Activated CD8-positive, alpha-beta memory T cell treated with anti-CD3 and anti-CD28 coated beads, Interleukin-2, amount 10 ng/mL, durations not matched to agents 7 days and 5 days (primary cell): ENCODE data around the gene JAKMIP1. TPM values are rescaled to one million over a fixed set of nuclear protein-coding genes. Genes with fewer than 3 reads are reported as not detected.
"Not testable (repeated sequence)": the region's sequence is repeated elsewhere in the genome, so short reads cannot be mapped to it uniquely, and the experiment has no call there.

ENCODE experiments used
- ATAC-seq: fragments of 150-1000 bp; cut with Tn5 transposase; one replicate; pipeline ENCODE4 v1.10.0; 2021; ENCODE audit warnings: moderate library complexity
- CTCF ChIA-PET: fragments of 350-600 bp; sonication (Branson Sonifier 250); formaldehyde crosslinking; loops from one replicate; lab custom pipeline; 2021; ENCODE audit warnings: antibody characterized with exemption; lab: Charles Lee
- DNase-seq: peaks from one replicate; pipeline ENCODE4 v3.0.0-alpha.2; 2020
- H3K27ac Mint-ChIP-seq: one replicate; pipeline ENCODE4 v1.8.0; 2021; ENCODE audit warnings: mild to moderate bottlenecking, mixed read lengths
- H3K27me3 Mint-ChIP-seq: one replicate; pipeline ENCODE4 v1.8.0; 2021; ENCODE audit warnings: mixed read lengths
- H3K36me3 Mint-ChIP-seq: one replicate; pipeline ENCODE4 v1.8.0; 2021; ENCODE audit warnings: mild to moderate bottlenecking, mixed read lengths
- H3K4me1 Mint-ChIP-seq: one replicate; pipeline ENCODE4 v1.8.0; 2021; ENCODE audit warnings: mixed read lengths
- H3K4me3 Mint-ChIP-seq: one replicate; pipeline ENCODE4 v1.8.0; 2021; ENCODE audit warnings: mild to moderate bottlenecking, moderate library complexity, mixed read lengths
- H3K9me3 Mint-ChIP-seq: one replicate; pipeline ENCODE4 v1.8.0; 2022; ENCODE audit warnings: low read depth, mixed read lengths
- total RNA-seq, 2 experiments: library from RNA; stranded (reverse); gene quantifications; one replicate each; pipeline ENCODE4 v1.2.3, GENCODE V29; 2021

The JAKMIP1 gene
- total RNA-seq, 2 experiments from 2014 or later = 41.7 to 57.8 TPM

GRCh38 chr4:6224735-6225134 is 24.4 kb upstream of the JAKMIP1 start:
- CTCF ChIA-PET = interaction anchor here (0.9 to 1.5 kb wide), 4 partner anchors 26 to 109 kb away, joined by 3 to 4 read pairs (median 3); no protein-coding TSS in a partner anchor
- no peaks in the 10 kb centered on the region for H3K4me1 Mint-ChIP-seq
- peaks cover 54% of the 10 kb centered on the region for H3K27me3 Mint-ChIP-seq
- H3K36me3 Mint-ChIP-seq = peaks cover 3% of the 10 kb centered on the region
- DNase-seq = no peak
- H3K4me3 Mint-ChIP-seq = no peak overlapping the region
- no peak overlapping the region for H3K27ac Mint-ChIP-seq
- no peaks in the 10 kb centered on the region for H3K9me3 Mint-ChIP-seq
- ATAC-seq = no peak

- DNase-seq = no peak
- H3K4me3 Mint-ChIP-seq = no peak overlapping the region
- no peaks in the 10 kb centered on the region for H3K4me1 Mint-ChIP-seq
- no peak overlapping the region for H3K27ac Mint-ChIP-seq
- H3K27me3 Mint-ChIP-seq = peaks cover 65% of the 10 kb centered on the region
- CTCF ChIA-PET = no interaction called here
- H3K36me3 Mint-ChIP-seq = peaks cover 3% of the 10 kb centered on the region
- ATAC-seq = no peak
- H3K9me3 Mint-ChIP-seq = no peaks in the 10 kb centered on the region
These were observed 22.5 kb upstream of the JAKMIP1 start for GRCh38 chr4:6222761-6223292.

DNA sequence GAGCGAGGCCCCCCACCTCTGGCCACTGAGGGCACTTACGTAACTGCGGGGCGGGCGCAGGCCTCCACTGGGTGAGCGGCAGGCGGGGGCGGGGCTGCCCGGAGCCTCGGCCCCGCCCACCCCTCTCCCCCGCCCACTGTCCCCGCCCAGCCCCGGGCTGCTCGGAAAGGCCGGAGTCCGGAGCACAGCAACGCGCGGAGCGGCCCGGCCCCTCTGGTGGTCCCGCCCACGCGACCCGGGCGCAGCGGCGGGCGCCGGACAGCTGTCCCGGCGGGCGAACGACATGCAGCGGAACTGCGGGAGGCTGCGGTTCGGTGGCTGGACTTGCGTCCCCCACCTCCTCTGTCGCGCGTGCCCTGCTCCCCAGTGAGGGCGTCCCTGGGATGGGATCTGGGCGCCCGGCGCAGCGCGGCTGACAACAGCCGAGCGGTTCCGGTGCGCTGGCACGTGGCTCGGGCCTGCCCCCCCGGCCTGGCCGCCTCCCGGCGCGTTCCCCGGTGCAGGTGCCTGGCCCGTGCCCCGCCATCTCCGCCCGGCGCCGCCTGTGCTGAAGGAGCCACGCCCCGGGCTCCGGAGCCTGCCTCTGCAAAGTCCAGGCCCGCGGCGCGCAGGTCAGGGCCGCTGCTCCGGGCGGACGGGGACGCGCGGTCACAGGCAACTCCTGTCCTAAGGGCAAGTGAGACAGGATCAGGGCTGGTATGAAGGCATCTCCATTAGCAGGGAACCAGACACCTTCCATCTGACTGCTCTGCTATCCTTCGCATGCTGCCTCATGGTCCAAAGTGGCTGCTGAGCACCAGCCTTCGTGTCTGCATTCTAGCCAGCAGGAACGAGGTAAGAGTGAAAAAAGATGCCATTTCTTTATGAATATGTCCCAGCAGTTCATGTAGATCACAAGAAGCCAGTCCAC is 21.8 kb upstream of the JAKMIP1 start:
- no peaks in the 10 kb centered on the region for H3K4me1 Mint-ChIP-seq

GRCh38 chr4:6221301-6221850 is 21.0 kb upstream of the JAKMIP1 start:
- ATAC-seq (no peak), DNase-seq (no peak)
- no peak overlapping the region for H3K4me3 Mint-ChIP-seq
- no peaks in the 10 kb centered on the region for H3K4me1 Mint-ChIP-seq
- peaks cover 79% of the 10 kb centered on the region for H3K27me3 Mint-ChIP-seq
- peaks cover 6% of the 10 kb centered on the region for H3K36me3 Mint-ChIP-seq
- CTCF ChIA-PET = interaction anchor here (0.9 to 1.9 kb wide), 4 partner anchors 19 to 109 kb away, joined by 3 to 6 read pairs (median 4); no protein-coding TSS in a partner anchor
- H3K9me3 Mint-ChIP-seq = no peaks in the 10 kb centered on the region
- H3K27ac Mint-ChIP-seq = no peak overlapping the region

More for the DNA sequence above, 21.8 kb upstream of the JAKMIP1 start:
- H3K9me3 Mint-ChIP-seq = no peaks in the 10 kb centered on the region
- H3K27me3 Mint-ChIP-seq = peaks cover 72% of the 10 kb centered on the region
- DNase-seq = no peak
- CTCF ChIA-PET = interaction anchor here (1.3 kb wide), 1 partner anchor 88 kb away, joined by 5 read pairs; no protein-coding TSS in a partner anchor
- H3K27ac Mint-ChIP-seq = no peak overlapping the region
- H3K4me3 Mint-ChIP-seq = no peak overlapping the region
- peak; percentile 53 for ATAC-seq
- peaks cover 3% of the 10 kb centered on the region for H3K36me3 Mint-ChIP-seq

- Mint-ChIP-seq H3K4me1 (no peaks in the 10 kb centered on the region), H3K36me3 (peaks cover 6% of the 10 kb centered on the region), H3K27me3 (peaks cover 66% of the 10 kb centered on the region), H3K4me3 (no peak overlapping the region), H3K9me3 (no peaks in the 10 kb centered on the region), H3K27ac (no peak overlapping the region)
- DNase-seq (no peak), ATAC-seq (no peak)
- CTCF ChIA-PET = interaction anchor here (0.6 to 1.5 kb wide), 3 partner anchors 15 to 44 kb away, joined by 3 read pairs; no protein-coding TSS in a partner anchor
These were observed 17.5 kb upstream of the JAKMIP1 start for GRCh38 chr4:6217716-6218381.

GRCh38 chr4:6216588-6216987 is 16.2 kb upstream of the JAKMIP1 start:
- H3K4me3 Mint-ChIP-seq = no peak overlapping the region
- no peak for ATAC-seq
- DNase-seq = no peak

DNA sequence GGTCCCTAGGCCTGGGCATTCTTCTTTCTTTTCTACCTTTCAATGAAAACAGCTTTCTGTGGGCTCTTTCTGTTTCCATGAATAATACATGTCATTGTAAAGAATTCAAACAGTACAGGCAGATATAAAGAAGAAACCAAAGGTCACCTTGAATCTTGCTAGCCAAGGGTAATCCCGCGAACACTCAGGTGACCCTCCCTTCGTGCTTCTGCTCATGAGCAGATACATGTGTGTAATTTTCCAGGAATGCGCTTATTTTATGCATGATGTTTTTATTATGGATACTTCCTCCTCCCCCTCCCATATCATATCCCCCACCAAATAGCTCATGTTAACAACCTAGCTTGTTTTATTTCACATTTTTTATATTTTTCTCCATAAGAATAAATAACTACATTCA is 9.6 kb upstream of the JAKMIP1 start:
- CTCF ChIA-PET = interaction anchor here (1.0 kb wide), 2 partner anchors 40 to 110 kb away, joined by 3 to 5 read pairs; no protein-coding TSS in a partner anchor
- ATAC-seq (no peak), DNase-seq (peak; percentile 27)
- H3K36me3 Mint-ChIP-seq = no peaks in the 10 kb centered on the region
- no peaks in the 10 kb centered on the region for H3K4me1 Mint-ChIP-seq
- no peak overlapping the region for H3K27ac Mint-ChIP-seq
- peaks cover 30% of the 10 kb centered on the region for H3K27me3 Mint-ChIP-seq
- no peak overlapping the region for H3K4me3 Mint-ChIP-seq
- no peaks in the 10 kb centered on the region for H3K9me3 Mint-ChIP-seq

More at GRCh38 chr4:6216588-6216987, 16.2 kb upstream of the JAKMIP1 start:
- CTCF ChIA-PET = interaction anchor here (0.8 kb wide), 1 partner anchor 111 kb away, joined by 4 read pairs; no protein-coding TSS in a partner anchor
- Mint-ChIP-seq H3K9me3 (no peaks in the 10 kb centered on the region), H3K36me3 (peaks cover 3% of the 10 kb centered on the region), H3K4me1 (no peaks in the 10 kb centered on the region), H3K27me3 (peaks cover 60% of the 10 kb centered on the region), H3K27ac (no peak overlapping the region)

DNA sequence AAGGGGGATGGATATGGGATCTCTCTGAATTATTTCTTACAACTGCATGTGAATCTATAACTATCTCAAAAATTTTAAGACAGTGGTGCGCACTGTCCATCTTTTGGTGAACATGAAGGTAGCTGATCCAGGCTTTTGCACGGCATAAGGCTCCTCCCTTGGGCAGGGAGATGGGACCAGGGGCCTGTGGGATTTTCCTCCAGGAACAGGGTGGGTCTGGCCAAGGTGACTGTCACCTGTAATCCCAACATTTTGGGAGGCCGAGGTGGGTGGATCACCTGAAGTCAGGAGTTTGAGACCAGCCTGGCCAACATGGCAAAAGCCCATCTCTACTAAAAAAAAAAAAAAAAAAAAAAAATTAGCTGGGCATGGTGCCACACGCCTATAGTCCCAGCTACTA is 8.9 kb upstream of the JAKMIP1 start:
- not testable (repeated sequence) for H3K27ac Mint-ChIP-seq, ATAC-seq, H3K4me1 Mint-ChIP-seq, H3K4me3 Mint-ChIP-seq, H3K9me3 Mint-ChIP-seq, H3K36me3 Mint-ChIP-seq
- peaks cover 27% of the 10 kb centered on the region for H3K27me3 Mint-ChIP-seq
- peak; percentile 28 for DNase-seq
- CTCF ChIA-PET = interaction anchor here (0.7 to 1.0 kb wide), 3 partner anchors 41 to 111 kb away, joined by 3 to 5 read pairs (median 4); no protein-coding TSS in a partner anchor

DNA sequence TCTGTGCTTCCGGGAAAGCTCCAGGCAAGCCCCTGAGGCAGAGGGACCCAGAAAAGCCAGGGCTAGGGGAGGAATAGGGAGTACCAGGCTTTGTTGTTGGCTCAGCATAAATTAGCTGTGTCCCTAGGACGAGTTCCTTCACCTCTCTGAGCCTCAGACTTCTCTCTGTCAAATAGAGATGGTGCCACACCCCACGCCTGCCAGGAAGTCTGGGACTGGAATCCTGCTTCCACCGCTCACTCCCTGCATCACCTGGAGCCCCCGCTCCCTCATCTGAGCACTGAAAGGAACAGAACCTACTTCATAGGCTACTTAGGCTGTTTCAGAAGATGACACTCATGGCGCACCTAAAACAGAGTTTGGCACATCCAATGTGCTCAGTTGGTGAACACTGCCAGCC is 8.1 kb upstream of the JAKMIP1 start:
- peak; percentile 33 for DNase-seq
- H3K9me3 Mint-ChIP-seq = no peaks in the 10 kb centered on the region
- no peak overlapping the region for H3K27ac Mint-ChIP-seq
- no peak for ATAC-seq
- CTCF ChIA-PET = no interaction called here
- H3K27me3 Mint-ChIP-seq = peaks cover 34% of the 10 kb centered on the region
- H3K36me3 Mint-ChIP-seq = no peaks in the 10 kb centered on the region
- H3K4me1 Mint-ChIP-seq = no peaks in the 10 kb centered on the region
- H3K4me3 Mint-ChIP-seq = no peak overlapping the region

DNA sequence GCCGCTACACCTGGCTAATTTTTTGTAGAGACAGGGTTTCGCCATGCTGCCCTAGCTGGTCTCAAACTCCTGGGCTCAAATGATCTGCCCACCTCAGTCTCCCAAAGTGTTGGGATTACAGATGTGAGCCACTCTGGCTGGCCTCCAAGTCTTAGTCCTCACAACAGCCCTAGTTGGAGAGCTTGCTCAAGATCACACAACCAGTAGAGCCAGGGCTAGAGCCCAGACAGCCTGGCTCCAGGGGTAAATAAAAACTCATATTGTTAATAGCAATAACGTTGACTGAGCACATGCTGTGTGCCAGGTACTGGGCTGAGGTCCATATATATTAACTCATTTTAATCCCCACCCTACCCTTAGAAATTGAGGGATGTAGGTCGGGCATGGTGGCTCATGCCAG is 7.3 kb upstream of the JAKMIP1 start:
- Mint-ChIP-seq H3K4me1 (no peaks in the 10 kb centered on the region), H3K36me3 (peaks cover 1% of the 10 kb centered on the region), H3K4me3 (no peak overlapping the region), H3K27me3 (peaks cover 29% of the 10 kb centered on the region), H3K9me3 (no peaks in the 10 kb centered on the region), H3K27ac (no peak overlapping the region)
- CTCF ChIA-PET = interaction anchor here (1.7 kb wide), 1 partner anchor 43 kb away, joined by 6 read pairs; no protein-coding TSS in a partner anchor
- no peak for ATAC-seq
- DNase-seq = no peak

GRCh38 chr4:6206771-6207290 is 6.5 kb upstream of the JAKMIP1 start:
- Mint-ChIP-seq H3K36me3 (peaks cover 5% of the 10 kb centered on the region), H3K27me3 (peaks cover 33% of the 10 kb centered on the region), H3K27ac (no peak overlapping the region), H3K4me1 (peaks cover 3% of the 10 kb centered on the region), H3K4me3 (no peak overlapping the region), H3K9me3 (no peaks in the 10 kb centered on the region)
- CTCF ChIA-PET = interaction anchor here (1.7 kb wide), 1 partner anchor 44 kb away, joined by 6 read pairs; no protein-coding TSS in a partner anchor
- DNase-seq = no peak
- ATAC-seq = no peak

DNA sequence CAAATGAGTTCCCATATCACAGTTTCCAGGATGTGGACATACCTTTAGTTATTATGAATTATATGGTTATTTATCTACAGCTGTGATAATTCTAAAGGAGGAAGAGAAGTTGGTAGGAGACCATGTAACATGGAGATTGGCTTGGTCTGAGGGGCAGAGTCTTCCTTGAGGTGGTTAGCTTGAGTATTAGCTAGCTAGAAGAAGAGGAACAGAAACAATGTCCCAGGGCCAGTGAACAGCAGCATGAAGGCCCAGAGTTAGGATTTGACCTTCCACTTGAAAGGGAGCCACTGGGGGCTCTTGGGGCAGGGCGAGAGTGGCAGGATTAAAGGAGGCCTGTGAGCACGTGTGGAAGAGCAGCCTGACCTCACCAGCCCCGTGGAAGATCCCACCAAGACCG is 5.6 kb upstream of the JAKMIP1 start:
- Mint-ChIP-seq H3K9me3 (no peaks in the 10 kb centered on the region), H3K27ac (no peak overlapping the region), H3K27me3 (peaks cover 33% of the 10 kb centered on the region), H3K4me3 (no peak overlapping the region), H3K36me3 (peaks cover 13% of the 10 kb centered on the region), H3K4me1 (peaks cover 12% of the 10 kb centered on the region)
- CTCF ChIA-PET = interaction anchor here (1.7 kb wide), 1 partner anchor 44 kb away, joined by 6 read pairs; no protein-coding TSS in a partner anchor
- ATAC-seq = no peak
- DNase-seq = no peak
